ENCODE measurements around the gene PLXNB2.

PLXNB2 gene

GRCh38 chr22:50261615-50262459, 45.6 kb downstream of the PLXNB2 start, which contains the start of gene MAPK12 (continued):
- TF ChIP-seq ZNF398 (tag by site-specific recombination; IDR thresholded peaks at IDR 0.05) (peak; percentile 94), ZNF335 (tag by site-specific recombination; conservative IDR thresholded peaks at IDR 0.05) (peak; percentile 58), ZNF514 (tag by site-specific recombination; IDR thresholded peaks at IDR 0.05) (no peak), ZNF341 (tag by site-specific recombination; IDR thresholded peaks at IDR 0.05; ENCODE audit: low read depth) (peak; percentile 35; the same call in 1 of the 2 replicates), GLIS1 (tag by site-specific recombination; IDR thresholded peaks at IDR 0.05) (peak; percentile 71), ZIC2 (tag by site-specific recombination; IDR thresholded peaks at IDR 0.05) (peak; percentile 45; the same call in 1 of the 2 replicates), IKZF3 (tag by site-specific recombination; IDR thresholded peaks at IDR 0.05) (0 out of 2 replicates have a peak, but pooled peaks have one; percentile 32)
- TF ChIP-seq, protein P1, sequence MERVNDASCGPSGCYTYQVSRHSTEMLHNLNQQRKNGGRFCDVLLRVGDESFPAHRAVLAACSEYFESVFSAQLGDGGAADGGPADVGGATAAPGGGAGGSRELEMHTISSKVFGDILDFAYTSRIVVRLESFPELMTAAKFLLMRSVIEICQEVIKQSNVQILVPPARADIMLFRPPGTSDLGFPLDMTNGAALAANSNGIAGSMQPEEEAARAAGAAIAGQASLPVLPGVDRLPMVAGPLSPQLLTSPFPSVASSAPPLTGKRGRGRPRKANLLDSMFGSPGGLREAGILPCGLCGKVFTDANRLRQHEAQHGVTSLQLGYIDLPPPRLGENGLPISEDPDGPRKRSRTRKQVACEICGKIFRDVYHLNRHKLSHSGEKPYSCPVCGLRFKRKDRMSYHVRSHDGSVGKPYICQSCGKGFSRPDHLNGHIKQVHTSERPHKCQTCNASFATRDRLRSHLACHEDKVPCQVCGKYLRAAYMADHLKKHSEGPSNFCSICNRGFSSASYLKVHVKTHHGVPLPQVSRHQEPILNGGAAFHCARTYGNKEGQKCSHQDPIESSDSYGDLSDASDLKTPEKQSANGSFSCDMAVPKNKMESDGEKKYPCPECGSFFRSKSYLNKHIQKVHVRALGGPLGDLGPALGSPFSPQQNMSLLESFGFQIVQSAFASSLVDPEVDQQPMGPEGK (tag by site-specific recombination; IDR thresholded peaks at IDR 0.05): peak; percentile 60; the same call in 1 of the 2 replicates

- H3K36me3 ChIP-seq (ENCODE audit: control insufficient read depth in 2 of 2, insufficient read depth in 1 of 2, low read length in 2 of 2): peaks cover 0 to 36% of the 10 kb centered on the region in 2 experiments; a peak in 2 of 3 replicates
- peak overlapping the region; percentile 59 for H3K4me3 ChIP-seq (ENCODE audit: low read depth, low read length)
- peak overlapping the region; percentile 87; the same call in 1 of the 2 replicates for H3K27ac ChIP-seq (ENCODE audit: extremely low read depth, low read depth, low read length)
- peaks cover 11% of the 10 kb centered on the region for H3K4me1 ChIP-seq (ENCODE audit: control insufficient read depth, insufficient read depth, low read length)
- POLR2A ChIA-PET: interaction anchor here (0.7 to 2.7 kb wide), 7 partner anchors 10 to 324 kb away, joined by 3 to 20 read pairs (median 4); partner anchors contain the start of genes HDAC10 and TUBGCP6
- no peaks in the 10 kb centered on the region for H3K9me3 ChIP-seq (ENCODE audit: control insufficient read depth, insufficient read depth, low read depth, low read length)
- CTCF ChIA-PET: interaction anchor here (0.5 to 2.8 kb wide), 3 partner anchors 9 to 33 kb away, joined by 3 to 10 read pairs (median 4); no protein-coding TSS in a partner anchor
- peak; percentile 81 for TF ChIP-seq SP3 (tag by site-specific recombination; IDR thresholded peaks at IDR 0.05)
- no peak for TF ChIP-seq ZNF404 (tag by site-specific recombination; IDR thresholded peaks at IDR 0.05)
- TF ChIP-seq ZNF174 (tag by site-specific recombination; IDR thresholded peaks at IDR 0.05): no peak
- TF ChIP-seq BCL11B (tag by site-specific recombination; IDR thresholded peaks at IDR 0.05; ENCODE audit: low read depth): peak; percentile 85; the same call in 1 of the 2 replicates
- TF ChIP-seq ZNF202 (tag by site-specific recombination; IDR thresholded peaks at IDR 0.05; ENCODE audit: borderline replicate concordance): no peak
- no peak for TF ChIP-seq ZNF169 (tag by site-specific recombination; IDR thresholded peaks at IDR 0.05)
- no peak for TF ChIP-seq ZNF623 (tag by site-specific recombination; IDR thresholded peaks at IDR 0.05)
- peak; percentile 63 for TF ChIP-seq ZBTB8A (tag by site-specific recombination; IDR thresholded peaks at IDR 0.05)
- TF ChIP-seq ZEB2 (tag by site-specific recombination; IDR thresholded peaks at IDR 0.05): 0 out of 2 replicates have a peak, but pooled peaks have one; percentile 53
- TF ChIP-seq ZNF341 (tag by site-specific recombination; IDR thresholded peaks at IDR 0.05; ENCODE audit: low read depth): 0 out of 2 replicates have a peak, but pooled peaks have one; percentile 48
- peak; percentile 89 for TF ChIP-seq ZIC2 (tag by site-specific recombination; IDR thresholded peaks at IDR 0.05)
- TF ChIP-seq ZNF529 (tag by site-specific recombination; IDR thresholded peaks at IDR 0.05; ENCODE audit: insufficient replicate concordance): no peak
- TF ChIP-seq, protein P2, sequence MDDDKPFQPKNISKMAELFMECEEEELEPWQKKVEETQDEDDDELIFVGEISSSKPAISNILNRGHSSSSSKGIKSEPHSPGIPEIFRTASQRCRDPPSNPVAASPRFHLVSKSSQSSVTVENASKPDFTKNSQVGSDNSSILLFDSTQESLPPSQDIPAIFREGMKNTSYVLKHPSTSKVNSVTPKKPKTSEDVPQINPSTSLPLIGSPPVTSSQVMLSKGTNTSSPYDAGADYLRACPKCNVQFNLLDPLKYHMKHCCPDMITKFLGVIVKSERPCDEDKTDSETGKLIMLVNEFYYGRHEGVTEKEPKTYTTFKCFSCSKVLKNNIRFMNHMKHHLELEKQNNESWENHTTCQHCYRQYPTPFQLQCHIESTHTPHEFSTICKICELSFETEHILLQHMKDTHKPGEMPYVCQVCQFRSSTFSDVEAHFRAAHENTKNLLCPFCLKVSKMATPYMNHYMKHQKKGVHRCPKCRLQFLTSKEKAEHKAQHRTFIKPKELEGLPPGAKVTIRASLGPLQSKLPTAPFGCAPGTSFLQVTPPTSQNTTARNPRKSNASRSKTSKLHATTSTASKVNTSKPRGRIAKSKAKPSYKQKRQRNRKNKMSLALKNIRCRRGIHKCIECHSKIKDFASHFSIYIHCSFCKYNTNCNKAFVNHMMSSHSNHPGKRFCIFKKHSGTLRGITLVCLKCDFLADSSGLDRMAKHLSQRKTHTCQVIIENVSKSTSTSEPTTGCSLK (tag by site-specific recombination; IDR thresholded peaks at IDR 0.05): no peak
- no peak for TF ChIP-seq ZFP3 (tag by site-specific recombination; IDR thresholded peaks at IDR 0.05; ENCODE audit: low read depth)
- 0 out of 2 replicates have a peak, but pooled peaks have one; percentile 27 for TF ChIP-seq SP7 (tag by site-specific recombination; IDR thresholded peaks at IDR 0.05)
- no peak for TF ChIP-seq ZNF239 (tag by site-specific recombination; IDR thresholded peaks at IDR 0.05)
- TF ChIP-seq ZNF311 (tag by site-specific recombination; IDR thresholded peaks at IDR 0.05; ENCODE audit: borderline replicate concordance): no peak
- TF ChIP-seq ZBTB11 (tag by site-specific recombination; conservative IDR thresholded peaks at IDR 0.05; ENCODE audit: low read depth): no peak
These were observed 46.4 kb downstream of the PLXNB2 start for GRCh38 chr22:50260801-50261614.

Measured in HEK293 (cell line).